GM19468 (cell line): Measurements from ENCODE around the gene ZSWIM1.

Source experiments
- ATAC-seq: cut with Tn5 transposase; IDR thresholded peaks from one replicate; pipeline ENCODE4 v1.9.1; 2021; ENCODE audit warnings: mild to moderate bottlenecking, moderate library complexity, moderate number of reproducible peaks; ENCODE audit not compliant: unreplicated experiment; ENCODE audit errors: extremely low read depth

Gene ZSWIM1

DNA sequence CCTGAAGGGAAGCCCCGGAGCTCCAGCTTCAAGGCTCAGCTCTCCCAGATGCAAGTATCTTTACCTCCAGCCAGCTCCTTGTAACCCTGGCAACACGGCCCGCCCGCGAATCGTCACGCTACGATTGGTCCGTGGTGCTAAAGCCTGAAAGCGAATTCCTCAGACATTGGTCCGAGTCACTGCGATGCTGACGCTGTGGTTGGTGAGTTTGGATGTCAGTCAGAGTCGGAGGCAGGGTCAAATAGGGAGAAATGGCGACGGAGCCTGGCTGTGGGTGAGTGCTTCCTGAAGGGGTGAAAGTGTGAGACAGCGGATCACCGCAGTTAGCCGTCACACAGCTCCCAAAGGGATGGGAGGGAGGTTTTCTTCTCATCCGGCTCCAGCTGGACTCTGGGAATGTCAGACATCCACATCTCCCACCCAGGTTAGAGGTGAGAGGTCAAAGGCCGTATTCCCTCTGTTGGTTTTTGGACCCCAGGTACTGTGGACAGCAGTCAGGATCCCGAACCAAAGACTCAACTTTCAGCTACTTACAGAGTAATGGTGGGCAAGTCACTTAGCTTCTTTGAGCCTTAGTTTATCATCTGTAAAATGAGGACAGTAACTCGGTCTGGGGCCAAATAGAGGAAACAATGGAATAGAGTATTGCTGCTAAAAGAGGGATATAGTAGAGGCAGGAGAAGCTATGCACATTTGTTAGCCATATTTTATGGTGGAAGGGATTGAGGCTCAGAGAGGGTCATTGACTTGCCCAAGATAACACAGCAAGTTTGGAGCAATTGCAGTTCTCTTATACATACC, at the start of gene ZSWIM1:
Gene ZSWIM1 (plus strand): TSS at position 240 of the 801 bp plus-strand sequence. CDS start 1,366 bp downstream, outside the sequence.
- ATAC-seq, result peak; percentile 95

DNA sequence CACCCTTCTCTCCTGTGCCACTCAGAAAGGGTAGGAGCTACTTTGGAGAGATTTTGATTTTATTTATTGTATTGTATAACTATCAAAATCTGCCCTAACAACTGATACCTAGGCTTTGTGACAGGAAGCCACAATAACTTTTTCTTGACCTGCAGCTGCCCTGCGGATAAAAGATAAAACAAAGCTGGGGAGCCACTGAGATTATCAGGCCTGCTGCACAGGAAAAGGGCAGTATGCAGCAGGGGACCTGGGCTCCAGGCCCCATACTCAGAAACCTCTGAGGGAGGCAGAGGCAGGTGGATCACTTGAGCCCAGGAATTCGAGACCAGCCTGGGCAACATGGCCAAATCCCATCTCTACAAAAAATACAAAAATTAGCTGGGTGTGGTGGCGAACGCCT, 48.4 kb upstream of the ZSWIM1 start:
- no peak for ATAC-seq

DNA sequence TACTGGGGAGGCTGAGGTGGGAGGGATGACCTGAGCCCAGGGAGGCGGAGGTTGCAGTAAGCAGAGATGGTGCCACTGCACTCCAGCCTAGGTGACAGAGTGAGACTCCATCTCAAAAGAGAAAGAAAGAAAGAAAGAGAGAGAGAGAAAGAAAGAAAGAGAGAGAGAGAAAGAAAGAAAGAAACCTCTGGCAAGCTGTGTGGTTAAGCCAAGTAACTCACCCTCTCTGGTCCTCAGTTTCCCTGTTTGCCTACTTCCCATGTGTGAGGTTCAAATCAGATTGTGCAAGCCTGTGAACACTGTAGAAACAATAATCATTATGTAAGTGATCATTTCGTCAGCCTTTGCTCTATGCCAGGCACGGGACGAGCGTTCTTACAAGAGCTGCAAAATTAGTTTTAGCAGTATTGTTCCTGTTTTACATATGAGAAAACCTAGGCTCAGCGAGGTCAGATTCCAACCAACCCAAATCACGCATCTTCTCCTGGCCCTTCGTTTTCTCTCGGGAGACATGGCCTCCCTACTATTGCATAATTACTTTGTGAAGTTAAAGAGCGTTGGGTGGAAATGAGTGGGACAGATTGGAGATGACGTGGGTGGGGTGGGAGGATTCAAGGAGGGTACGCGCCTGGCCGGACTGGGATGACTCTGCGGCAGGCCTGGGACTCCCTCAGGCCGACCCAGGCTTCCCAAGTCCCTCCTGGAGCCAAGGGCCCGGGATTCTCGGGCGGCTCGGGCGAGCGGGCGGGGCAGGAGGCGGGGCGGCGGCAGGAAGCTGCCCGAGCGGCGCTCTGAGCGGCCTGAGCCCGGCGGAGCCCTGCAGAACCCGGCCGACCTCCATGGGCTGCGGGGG, 47.8 kb upstream of the ZSWIM1 start, which contains the start of gene SNX21:
Gene SNX21 (plus strand): TSS at position 770 of the 853 bp plus-strand sequence. CDS start 121 bp downstream, outside the sequence.
- ATAC-seq, result no peak

DNA sequence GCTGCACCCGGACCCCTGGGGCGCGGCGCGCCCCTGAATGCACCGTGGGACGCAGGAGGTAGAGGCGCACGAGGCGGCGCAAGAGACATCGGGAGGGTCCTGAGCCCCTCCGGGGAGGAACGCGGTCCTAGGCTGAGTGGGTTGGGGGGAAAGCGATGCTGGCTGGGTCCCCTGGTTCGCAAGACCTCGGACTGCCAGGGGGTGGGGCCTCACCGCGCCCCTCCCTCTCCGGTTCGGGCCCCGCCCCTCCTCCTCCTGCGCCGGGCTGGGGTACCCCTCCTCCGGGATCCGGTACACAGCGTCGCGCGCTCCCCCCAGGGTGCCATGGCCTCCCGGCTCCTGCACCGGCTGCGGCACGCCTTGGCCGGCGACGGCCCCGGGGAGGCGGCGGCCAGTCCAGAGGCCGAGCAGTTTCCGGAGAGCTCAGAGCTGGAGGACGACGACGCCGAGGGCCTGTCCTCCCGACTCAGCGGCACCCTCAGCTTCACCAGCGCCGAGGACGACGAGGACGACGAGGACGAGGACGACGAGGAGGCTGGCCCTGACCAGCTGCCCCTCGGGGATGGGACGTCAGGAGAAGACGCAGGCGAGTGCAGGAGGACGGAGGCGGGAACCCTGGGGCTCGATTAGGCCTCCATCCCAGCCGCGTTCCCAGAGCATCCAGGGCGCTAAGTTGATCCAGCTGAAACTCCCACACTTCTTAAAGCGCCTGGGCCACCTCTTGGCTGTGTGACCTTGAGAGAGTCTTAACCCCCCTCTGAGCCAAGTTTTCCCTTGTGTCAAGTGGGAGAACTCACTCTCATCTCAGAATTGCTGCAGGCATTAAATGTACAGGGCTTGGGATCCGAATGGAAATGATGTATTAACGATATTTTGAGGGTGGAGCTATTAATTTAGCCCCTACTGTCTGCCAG, 46.9 kb upstream of the ZSWIM1 start:
- ATAC-seq, result no peak

DNA sequence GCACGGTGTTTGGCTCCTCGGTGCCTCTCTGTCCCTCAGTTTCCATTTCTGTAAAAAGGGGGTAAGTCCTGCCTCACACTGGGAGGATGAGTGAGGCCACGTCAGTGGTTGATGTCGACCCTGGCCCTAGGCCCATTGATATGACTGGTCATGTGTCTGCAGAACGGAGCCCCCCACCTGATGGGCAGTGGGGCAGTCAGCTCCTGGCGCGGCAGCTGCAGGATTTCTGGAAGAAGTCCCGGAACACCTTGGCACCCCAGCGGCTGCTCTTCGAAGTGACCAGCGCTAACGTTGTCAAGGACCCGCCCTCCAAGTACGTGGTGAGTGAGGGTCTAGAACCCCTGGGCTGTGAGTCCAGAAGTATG, 46.2 kb upstream of the ZSWIM1 start:
- ATAC-seq, result no peak

DNA sequence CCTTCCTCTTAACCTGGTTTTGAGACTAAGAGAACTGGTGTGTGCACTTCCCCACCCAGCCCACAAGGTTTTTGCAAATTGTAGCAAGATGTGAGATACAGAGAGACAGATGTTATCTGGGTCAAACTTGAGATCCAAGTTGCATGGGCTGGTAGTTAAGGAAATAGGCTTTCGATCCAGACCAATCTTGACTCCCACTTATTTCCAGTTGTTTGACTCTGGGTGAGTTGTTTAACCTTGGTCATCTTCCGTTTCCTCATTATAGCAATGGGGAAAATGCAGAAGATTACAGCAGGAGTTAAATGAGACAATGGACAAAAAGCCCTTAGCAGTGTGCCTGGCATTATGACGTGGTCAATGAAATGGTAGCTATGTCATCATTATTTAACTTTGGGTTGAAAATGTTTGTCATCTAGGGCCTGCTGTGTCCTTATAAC, 45.7 kb upstream of the ZSWIM1 start:
- ATAC-seq, result no peak

DNA sequence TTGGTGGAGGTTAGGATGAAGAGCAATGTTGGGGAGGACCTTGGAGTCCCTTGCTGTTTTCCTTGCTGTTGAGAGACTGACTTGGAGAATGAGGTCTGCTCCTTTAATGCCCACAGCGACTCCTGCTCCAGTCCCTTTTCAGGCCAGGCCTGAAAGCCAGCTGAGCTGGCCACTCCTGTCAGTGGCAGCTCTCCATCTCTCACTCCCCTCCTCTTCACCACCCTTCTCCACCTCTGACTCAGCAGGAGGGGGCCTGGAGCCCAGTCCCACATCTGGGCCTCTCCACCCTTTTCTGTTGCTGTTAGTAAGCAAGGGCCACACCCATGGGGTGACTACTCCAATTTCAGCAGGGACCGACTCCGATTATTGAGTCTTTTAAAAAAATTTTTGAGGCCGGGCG, 45.2 kb upstream of the ZSWIM1 start:
- ATAC-seq, result no peak

DNA sequence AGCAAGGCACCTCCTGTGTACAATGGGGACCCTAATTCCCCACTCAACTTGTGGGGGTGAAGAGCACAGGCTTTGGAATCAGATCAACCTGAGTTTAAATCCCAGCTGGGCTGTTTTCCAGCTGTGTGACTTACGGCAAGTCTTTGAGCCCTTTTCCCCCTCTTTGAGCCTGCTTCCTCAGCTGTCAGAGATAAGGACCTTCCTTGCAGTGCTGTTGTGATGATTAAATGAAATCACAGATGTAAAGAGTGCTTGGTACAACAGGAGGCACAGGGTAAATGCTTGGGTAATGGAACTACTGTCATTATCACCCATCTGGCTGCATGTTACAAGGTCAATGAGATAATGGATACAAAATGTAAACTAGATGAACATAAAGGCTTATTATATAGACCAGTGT, 44.2 kb upstream of the ZSWIM1 start:
- ATAC-seq, result no peak

DNA sequence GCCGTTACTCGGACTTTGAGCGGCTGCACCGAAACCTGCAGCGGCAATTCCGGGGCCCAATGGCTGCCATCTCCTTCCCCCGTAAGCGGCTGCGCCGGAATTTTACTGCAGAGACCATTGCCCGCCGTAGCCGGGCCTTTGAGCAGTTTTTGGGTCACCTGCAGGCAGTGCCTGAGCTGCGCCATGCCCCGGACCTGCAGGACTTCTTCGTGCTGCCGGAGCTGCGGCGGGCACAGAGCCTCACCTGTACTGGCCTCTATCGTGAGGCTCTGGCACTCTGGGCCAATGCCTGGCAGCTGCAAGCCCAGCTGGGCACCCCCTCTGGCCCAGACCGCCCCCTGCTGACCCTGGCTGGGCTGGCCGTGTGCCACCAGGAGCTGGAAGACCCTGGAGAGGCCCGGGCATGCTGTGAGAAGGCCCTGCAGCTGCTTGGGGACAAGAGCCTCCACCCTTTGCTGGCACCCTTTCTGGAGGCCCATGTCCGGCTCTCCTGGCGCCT, 40.3 kb upstream of the ZSWIM1 start:
- no peak for ATAC-seq

DNA sequence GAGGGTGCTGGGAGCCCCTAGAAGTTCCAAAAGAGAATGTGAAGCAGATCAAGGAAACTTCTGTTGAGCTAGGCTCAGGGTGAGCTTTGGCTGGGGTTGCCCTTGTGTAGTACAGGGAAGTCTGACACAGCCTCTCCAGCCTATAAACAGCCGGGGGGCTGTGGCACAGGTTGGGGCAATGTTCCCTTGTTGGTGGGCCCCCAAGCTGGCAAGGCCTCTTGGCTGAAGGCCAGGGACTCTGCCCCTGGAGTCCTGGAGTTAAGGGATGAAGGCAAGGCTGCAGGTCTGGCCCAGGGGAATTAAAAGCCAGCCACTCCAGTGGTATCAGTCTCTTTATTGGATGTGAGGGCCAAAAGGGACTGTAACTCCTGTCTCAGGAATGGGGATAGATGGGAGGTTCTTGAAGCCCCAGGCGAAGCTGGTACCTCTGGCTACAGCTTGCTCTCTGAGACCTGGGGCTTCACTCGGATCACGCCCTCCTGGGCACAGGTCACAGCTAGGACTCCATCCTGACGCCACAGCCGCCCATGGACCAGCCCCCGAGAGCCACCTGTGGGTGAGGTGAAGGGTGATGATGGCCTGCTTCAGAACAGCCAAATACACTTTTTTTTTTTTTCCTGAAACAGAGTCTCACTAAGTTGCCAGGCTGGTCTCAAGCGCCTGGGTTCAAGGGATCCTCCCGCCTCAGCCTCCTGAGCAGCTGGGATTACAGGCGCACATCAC, 39.5 kb upstream of the ZSWIM1 start:
- ATAC-seq, result no peak

DNA sequence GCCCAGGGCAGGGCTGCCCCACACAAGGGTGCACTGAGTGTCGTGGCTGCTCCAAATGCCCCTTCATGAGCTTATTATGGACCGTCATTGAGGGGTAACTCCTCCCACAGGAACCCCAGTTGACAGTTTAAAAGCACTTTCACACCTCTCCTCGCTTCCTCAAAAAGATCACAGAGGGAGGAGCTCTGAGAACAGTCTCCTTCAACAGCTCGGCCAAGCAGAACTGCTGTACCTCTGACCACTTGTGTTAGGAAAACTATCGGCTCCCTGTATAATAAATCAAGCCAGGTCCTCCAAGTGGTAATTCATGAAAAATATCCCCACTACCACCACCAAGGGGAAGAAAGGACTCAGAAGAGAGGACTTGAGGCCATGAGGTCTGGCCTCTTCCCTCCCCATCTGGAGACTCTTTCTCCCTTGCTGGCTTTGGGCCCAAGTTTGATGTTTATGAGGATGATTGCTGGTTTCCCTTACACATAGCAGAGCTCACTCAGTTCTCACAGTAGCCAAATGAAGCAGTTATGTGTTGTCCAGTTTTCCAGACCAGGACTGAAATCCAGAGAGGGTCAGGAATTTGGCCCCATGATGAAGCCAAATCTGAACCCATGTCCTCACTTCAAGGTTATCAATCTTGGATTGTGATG, 38.7 kb upstream of the ZSWIM1 start:
- ATAC-seq, result no peak

DNA sequence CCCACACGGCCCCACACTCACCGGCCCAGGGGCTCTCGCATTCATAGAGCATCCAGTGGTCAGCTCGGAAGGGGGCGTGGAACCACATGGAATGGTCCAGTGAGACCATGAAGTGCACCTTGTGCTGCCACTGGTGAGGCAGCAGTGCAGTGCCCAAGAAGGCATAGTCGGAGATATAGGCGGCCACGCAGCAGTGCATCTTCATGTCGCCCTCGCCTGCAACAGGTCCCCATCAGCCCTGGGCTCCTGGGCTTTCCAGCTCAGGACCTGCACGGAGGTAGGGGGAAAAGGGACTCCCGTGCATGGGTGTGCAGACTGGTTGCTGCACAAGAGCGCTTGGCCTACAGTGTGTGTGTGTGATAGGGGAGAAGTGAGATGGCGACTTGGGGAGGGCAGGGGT, 37.5 kb upstream of the ZSWIM1 start:
- ATAC-seq, result no peak

DNA sequence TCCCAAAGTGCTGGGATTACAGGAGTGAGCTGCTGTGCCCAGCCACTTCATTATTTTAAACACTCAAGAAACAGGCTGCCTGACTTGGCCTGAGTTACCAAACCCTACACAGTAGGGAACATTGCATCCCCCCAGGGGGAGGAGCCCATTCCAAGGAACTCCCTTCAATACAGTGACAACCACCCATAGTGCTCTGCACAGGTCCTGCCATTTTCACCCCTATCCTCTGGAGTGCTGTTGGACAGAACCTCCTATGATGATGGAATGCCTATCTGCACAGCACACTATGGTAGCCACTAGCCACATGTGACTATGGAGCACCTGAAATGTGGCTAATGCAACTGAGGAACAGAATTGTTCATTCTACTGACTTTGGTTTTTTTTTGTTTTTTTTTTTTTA, 35.6 kb upstream of the ZSWIM1 start:
- ATAC-seq, result no peak

DNA sequence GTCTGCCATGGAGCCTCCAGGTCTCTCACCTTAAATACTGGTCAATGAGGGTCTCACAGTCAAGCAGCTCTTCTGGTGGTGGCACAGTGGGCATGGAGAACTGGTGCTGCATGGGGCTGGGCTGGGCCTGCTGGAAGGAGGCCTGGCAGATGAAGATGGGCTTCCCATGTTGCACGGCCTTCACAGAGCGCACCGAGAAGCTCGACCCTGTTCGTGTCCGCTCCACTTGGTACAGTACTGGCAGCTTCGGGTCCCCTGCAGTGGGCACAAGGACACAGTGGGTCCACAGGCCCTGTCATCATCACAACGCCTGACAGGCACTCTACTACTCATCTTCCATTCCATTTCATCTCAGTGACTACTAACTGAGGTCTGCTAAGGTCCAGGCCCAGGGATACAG, 32.6 kb upstream of the ZSWIM1 start:
- ATAC-seq, result no peak

DNA sequence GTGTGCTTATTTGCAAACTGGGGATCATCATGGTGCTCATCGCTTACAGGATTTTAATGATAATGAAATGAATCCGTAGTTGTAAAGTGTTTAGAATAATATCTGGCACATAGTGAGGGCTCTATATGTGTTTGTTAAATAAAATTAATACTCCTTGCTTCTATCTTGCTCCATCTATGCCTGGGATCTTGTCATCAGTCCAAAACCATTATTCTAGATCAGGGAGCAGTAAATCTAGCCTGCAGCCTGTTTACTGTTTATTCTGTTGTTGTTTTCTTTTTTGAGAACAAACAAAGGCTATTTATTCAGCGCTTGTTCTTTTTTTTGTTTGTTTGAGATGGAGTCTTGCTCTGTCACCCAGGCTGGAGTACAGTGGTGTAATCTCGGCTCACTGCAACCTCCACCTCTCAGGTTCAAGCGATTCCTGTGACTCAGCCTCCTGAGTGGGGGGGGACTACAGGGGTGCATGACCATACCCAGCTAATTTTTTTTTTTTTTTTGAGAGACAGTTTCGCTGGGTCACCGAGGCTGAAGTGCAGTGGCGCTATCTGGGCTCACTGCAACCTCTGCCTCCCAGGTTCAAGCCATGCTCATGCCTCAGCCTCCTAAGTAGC, 32.0 kb upstream of the ZSWIM1 start:
- ATAC-seq, result no peak

DNA sequence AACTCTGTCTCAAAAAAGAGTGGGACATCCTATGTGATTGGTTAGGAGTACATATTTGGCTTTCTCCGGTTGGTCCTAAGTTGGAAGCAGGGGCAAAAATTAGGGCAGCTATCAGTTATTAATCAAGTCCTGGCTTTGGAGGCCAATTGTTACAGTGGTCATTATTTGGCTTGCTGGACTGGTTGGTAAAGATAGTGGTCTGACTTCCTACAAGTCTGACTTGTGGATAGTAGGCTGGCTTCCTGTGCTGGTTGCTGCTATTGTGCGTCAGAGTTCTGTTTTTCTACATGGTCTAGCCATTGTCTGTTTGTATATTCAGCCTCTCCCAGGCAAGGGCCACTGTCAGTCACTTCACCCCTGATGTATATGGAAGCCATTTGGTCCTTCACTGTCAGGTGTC, 30.8 kb upstream of the ZSWIM1 start:
- no peak for ATAC-seq

DNA sequence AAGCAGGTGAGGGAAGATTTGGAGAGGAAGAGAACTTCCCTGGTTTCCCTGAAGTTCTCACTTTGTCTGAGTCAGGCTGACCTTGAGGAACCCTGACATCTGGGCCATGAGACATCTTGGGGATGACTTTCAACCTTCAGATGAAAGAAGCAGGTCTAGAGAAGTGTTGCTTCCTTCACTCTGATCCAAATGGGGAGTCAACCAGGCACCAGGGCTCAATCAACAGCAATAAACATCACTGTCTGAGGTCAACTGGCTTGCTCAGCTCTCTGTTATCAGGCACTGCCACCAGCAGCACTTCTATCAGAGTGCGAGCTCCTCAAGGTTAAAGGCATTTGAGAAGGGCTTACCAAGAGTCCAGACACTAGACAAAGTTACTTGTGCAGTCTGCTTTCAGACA, 30.1 kb upstream of the ZSWIM1 start:
- ATAC-seq, result no peak

DNA sequence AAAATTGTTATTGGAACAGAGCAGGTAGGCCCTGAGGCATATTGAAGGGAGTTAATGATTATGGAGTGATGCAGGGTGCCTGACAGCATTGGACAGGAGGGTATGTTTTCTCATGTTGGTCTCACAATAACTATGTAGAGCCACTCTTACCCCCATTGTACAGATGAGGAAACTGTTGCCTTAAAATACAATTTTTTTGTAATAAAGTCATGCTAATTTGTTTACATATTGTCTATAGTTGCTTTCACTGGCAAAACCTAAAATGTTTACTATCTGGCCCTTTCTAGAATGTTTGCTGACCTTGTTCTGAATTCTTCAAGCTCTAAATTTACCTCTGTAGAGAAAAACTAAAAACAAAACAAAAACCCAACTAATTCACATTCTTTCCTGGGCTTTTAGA, 29.5 kb upstream of the ZSWIM1 start:
- no peak for ATAC-seq

DNA sequence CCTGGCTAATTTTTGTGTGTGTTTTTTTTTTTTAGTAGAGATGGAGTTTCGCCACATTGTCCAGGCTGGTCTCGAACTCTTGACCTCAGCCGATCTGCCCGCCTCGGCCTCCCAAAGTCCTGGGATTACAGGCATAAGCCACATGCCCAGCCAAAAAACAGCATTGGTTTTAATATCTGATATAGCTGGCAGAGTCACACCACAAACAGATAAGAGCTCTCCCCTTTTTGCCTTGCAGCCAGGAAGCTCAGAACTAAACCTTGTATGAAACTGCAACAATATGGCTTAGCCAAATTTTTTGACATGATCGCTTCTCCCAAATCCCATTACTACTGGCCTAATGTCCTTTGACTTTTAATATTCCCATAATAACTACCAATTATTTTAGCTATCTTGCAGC, 28.7 kb upstream of the ZSWIM1 start:
- no peak for ATAC-seq
